Stimulated activated CD8-positive, alpha-beta memory T cell treated with anti-CD3 and anti-CD28 coated beads, Interleukin-4, amount 100 ng/mL, for 1 hour (primary cell): ENCODE measurements around the gene MED12.

Experiments
- DNase-seq, 2 donors: peaks; one replicate each; pipeline ENCODE4 v3.0.0-alpha.2; 2020; ENCODE audit warnings: low read depth in 2 of 2, low spot score in 1 of 2

Gene MED12

GRCh38 chrX:71118032-71118984, at the start of gene MED12:
TSS of gene MED12 (plus strand) at chrX:71118596. CDS start at chrX:71118755, 159 bp downstream.
- peak; percentile 49 to 66 for DNase-seq

- no peak for DNase-seq
These were observed 47.9 kb upstream of the MED12 start for GRCh38 chrX:71070531-71070930.

- DNase-seq, result no peak
These were observed 36.9 kb upstream of the MED12 start for GRCh38 chrX:71081330-71082123.

GRCh38 chrX:71082124-71082647, 36.2 kb upstream of the MED12 start:
- no peak for DNase-seq

GRCh38 chrX:71082822-71083221, 35.6 kb upstream of the MED12 start:
- DNase-seq, result no peak

- DNase-seq, result no peak
These were observed 32.5 kb upstream of the MED12 start for GRCh38 chrX:71085900-71086299.

GRCh38 chrX:71091263-71091662, 27.1 kb upstream of the MED12 start:
- no peak for DNase-seq

GRCh38 chrX:71095033-71095432, 23.4 kb upstream of the MED12 start:
- DNase-seq, result no peak

GRCh38 chrX:71095555-71095980, 22.8 kb upstream of the MED12 start, which contains the start of gene FOXO4:
TSS of gene FOXO4 (plus strand) at chrX:71095851. CDS start at chrX:71096529, 678 bp downstream.
- peak; percentile 64 to 78 for DNase-seq

- no peak for DNase-seq
These were observed 22.2 kb upstream of the MED12 start for GRCh38 chrX:71095981-71096759.

- no peak for DNase-seq
These were observed 21.7 kb upstream of the MED12 start for GRCh38 chrX:71096760-71097032.

GRCh38 chrX:71098302-71098701, 20.1 kb upstream of the MED12 start:
- DNase-seq, result peak; percentile 47 to 62

- no peak for DNase-seq
These were observed 19.4 kb upstream of the MED12 start for GRCh38 chrX:71098951-71099506.

GRCh38 chrX:71099736-71100135, 18.7 kb upstream of the MED12 start:
- DNase-seq, result no peak

GRCh38 chrX:71100581-71101505, 17.6 kb upstream of the MED12 start:
- no peak for DNase-seq

GRCh38 chrX:71102292-71102691, 16.1 kb upstream of the MED12 start:
- DNase-seq, result no peak

GRCh38 chrX:71103110-71103983, 15.0 kb upstream of the MED12 start:
- DNase-seq, result no peak

GRCh38 chrX:71105628-71106027, 12.8 kb upstream of the MED12 start:
- no peak for DNase-seq

GRCh38 chrX:71106427-71106826, 12.0 kb upstream of the MED12 start, which contains the start of gene CXorf65:
TSS of gene CXorf65 (minus strand) at chrX:71106740. CDS start at chrX:71106556, 184 bp downstream.
- no peak for DNase-seq
